Activated T-cell treated with anti-CD3 and anti-CD28 coated beads, Interleukin-2, amount 50 U/mL, for 1 hour (primary cell): Measurements from ENCODE around the gene FAM47E.
A peak's percentile ranks its signal among the peaks of the same experiment; 100 is the strongest.

Experiments
- DNase-seq: peaks from one replicate; pipeline ENCODE4 v3.0.0-alpha.2; 2020

Gene FAM47E

GRCh38 chr4:76251441-76252270 lies at the start of gene FAM47E:
TSS of gene FAM47E (plus strand) at chr4:76251721. CDS start at chr4:76251747, 26 bp downstream.
- peak; percentile 38 for DNase-seq

- no peak for DNase-seq
Observed at GRCh38 chr4:76203541-76203940, 48.0 kb upstream of the FAM47E start.

- DNase-seq: no peak
Observed at GRCh38 chr4:76204936-76205335, 46.6 kb upstream of the FAM47E start.

- no peak for DNase-seq
Observed at GRCh38 chr4:76205476-76205875, 46.0 kb upstream of the FAM47E start.

- no peak for DNase-seq
Observed at GRCh38 chr4:76206222-76206942, 45.1 kb upstream of the FAM47E start.

- no peak for DNase-seq
Observed at GRCh38 chr4:76207549-76207948, 44.0 kb upstream of the FAM47E start.

GRCh38 chr4:76208005-76208765 lies 43.3 kb upstream of the FAM47E start:
- DNase-seq: no peak

GRCh38 chr4:76209881-76210280 lies 41.6 kb upstream of the FAM47E start:
- no peak for DNase-seq

GRCh38 chr4:76210452-76210851 lies 41.1 kb upstream of the FAM47E start:
- DNase-seq: no peak

GRCh38 chr4:76211769-76212708 lies 39.5 kb upstream of the FAM47E start:
- DNase-seq: no peak

- peak; percentile 51 for DNase-seq
Observed at GRCh38 chr4:76212851-76213414, 38.6 kb upstream of the FAM47E start.

GRCh38 chr4:76213415-76214176 lies 37.9 kb upstream of the FAM47E start, which contains the start of gene SCARB2:
TSS of gene SCARB2 (minus strand) at chr4:76213824. CDS start at chr4:76213543, 281 bp downstream.
- peak; percentile 80 for DNase-seq

GRCh38 chr4:76214177-76214675 lies 37.3 kb upstream of the FAM47E start:
- no peak for DNase-seq

- no peak for DNase-seq
Observed at GRCh38 chr4:76215077-76215476, 36.4 kb upstream of the FAM47E start.

GRCh38 chr4:76216524-76216923 lies 35.0 kb upstream of the FAM47E start:
- no peak for DNase-seq

GRCh38 chr4:76216975-76217814 lies 34.3 kb upstream of the FAM47E start:
- no peak for DNase-seq

- DNase-seq: no peak
Observed at GRCh38 chr4:76219299-76220055, 32.0 kb upstream of the FAM47E start.

GRCh38 chr4:76224171-76224570 lies 27.4 kb upstream of the FAM47E start:
- DNase-seq: no peak

GRCh38 chr4:76226418-76226817 lies 25.1 kb upstream of the FAM47E start:
- DNase-seq: no peak
